SK-N-DZ (cell line): ENCODE results near the gene PLEKHG7.

ENCODE experiments used
- DNase-seq: peaks from one replicate; pipeline ENCODE4 v3.0.0-alpha.2; 2015; ENCODE audit warnings: low spot score

The PLEKHG7 gene

DNA sequence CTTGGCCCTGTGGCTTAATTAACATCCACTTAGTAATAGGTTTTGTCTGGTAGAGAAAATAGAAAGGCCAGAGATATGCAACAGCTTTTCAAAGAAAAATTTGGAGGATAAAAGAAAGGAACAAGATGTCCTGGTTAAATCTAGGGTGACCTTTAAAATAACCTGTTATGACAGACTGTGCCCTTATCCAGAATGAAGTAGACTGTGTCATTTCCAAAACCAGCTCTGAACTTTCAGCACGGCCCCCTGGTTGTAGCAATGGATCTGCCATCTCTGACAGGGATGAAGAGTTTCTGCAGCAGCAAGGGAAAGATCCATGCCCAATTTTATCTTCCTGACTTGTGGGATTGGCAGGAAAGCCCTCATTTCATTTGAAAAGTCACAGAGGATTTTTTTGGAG lies 5.1 kb downstream of the PLEKHG7 start:
- no peak for DNase-seq

- DNase-seq: no peak
These were observed 12.8 kb downstream of the PLEKHG7 start for GRCh38 chr12:92715625-92716024.

- no peak for DNase-seq
These were observed 14.4 kb downstream of the PLEKHG7 start for GRCh38 chr12:92717202-92717601.

- no peak for DNase-seq
These were observed 15.7 kb downstream of the PLEKHG7 start for GRCh38 chr12:92718483-92718990.

- no peak for DNase-seq
These were observed 16.9 kb downstream of the PLEKHG7 start for GRCh38 chr12:92719674-92720073.

DNA sequence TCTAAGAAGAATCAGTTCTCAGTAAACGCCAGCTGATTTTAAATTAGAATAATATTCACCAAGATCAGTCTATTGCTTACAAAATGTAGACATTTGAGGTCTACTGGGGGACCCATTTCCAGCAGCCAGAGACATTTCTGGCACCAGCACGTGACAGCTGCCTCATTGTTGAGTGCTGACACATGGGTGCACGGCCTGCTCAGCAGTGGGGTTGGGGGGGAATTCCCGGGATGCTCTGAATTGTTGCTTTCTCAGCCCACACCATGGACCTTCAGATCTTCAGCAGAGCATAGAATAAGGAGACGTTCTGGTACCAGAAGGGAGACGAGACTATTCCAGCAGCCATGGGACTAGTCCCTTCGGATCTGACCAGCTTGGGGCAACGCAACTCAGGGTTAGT lies 18.3 kb downstream of the PLEKHG7 start:
- DNase-seq: no peak

GRCh38 chr12:92721656-92722055 lies 18.9 kb downstream of the PLEKHG7 start:
- DNase-seq: no peak

DNA sequence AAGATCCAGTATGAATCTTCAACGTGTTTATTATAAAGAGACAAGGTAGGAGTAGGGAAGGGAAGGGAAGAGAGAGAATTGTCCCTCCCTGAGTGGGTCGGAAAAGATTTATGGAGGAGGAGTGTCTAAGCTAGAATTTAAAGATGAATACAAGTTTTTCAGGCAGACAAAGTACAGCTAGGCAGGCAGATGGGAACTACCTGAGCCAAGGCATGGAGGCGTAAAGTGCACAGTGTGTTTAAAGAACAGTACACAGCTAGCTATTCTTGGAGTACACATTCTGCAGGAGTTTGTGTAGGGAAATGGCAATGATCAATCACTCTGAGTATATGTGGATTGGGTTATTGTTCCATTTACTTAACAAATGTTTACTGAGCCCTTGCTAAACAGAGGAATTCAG lies 20.1 kb downstream of the PLEKHG7 start:
- DNase-seq: no peak

GRCh38 chr12:92726850-92727249 lies 24.1 kb downstream of the PLEKHG7 start:
- no peak for DNase-seq

GRCh38 chr12:92729773-92730305 lies 27.1 kb downstream of the PLEKHG7 start:
- no peak for DNase-seq

GRCh38 chr12:92730758-92731157 lies 28.0 kb downstream of the PLEKHG7 start:
- no peak for DNase-seq

GRCh38 chr12:92732216-92732615 lies 29.4 kb downstream of the PLEKHG7 start:
- DNase-seq: no peak

GRCh38 chr12:92732716-92733115 lies 29.9 kb downstream of the PLEKHG7 start:
- DNase-seq: no peak

- no peak for DNase-seq
These were observed 30.4 kb downstream of the PLEKHG7 start for GRCh38 chr12:92733181-92733580.

DNA sequence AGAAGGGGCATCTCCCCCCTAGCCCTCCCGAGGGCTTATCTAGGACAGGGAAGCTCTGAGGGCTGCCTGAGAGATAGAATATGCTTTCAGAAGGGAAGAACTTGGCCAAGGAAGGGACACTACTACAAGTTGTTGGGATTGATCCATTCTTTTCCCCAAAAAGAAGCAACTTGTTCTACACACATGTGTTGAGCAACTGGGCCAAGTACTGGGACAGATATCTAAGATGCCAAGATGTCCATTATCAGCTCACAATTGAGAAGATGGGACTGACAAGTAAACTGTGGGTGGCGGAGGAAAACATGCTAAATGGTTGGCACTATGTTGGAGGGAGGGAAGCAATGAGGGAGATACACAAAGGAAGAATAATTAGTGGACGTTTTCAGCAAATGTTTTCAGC lies 30.9 kb downstream of the PLEKHG7 start:
- no peak for DNase-seq

DNA sequence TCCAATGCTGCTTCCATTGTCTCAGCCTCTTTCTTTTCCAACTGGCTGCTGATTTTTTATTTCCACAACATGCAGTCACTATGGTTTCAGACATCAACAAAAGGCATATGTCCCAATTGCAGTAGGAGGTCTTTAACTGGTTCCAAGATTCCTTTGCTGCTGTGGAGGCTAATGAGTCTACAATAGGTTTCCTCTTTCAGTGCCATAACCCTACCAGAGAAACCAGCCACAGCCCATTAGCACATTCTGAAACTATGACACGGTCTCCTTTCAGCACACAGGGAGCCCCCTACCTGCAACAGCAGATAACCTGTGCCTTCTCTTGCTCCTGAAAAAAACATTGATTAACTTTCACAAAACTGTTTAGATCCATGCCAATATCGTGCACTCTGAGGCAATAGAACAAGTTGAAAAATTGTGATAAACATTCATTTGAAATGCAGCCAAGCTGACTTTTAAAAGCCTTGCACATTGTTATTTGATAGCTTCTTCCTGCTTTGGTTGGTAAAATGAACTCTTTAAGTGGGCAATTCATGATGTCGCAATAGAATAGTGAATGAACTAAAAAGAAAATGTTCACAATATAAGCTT lies 32.4 kb downstream of the PLEKHG7 start:
- DNase-seq: no peak

DNA sequence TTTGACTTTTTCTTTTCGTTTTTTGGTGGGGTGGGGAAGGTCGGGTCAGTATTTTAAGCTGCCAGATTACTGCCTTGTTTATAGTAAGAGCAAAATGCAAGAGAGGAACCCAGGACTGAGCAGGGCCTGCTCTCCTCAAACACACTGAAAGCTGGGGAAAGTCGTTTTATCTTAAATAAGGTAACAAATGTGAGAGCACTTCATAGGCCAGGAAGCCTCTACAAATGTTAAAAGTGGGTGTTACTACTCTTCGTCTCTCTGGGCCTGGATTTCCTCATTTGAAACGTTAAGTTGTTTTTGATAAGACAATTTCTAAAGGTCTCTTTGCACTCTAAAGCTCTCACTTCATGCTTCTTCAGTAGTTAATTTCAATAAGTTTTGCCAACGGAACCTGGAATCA lies 33.8 kb downstream of the PLEKHG7 start:
- no peak for DNase-seq

DNA sequence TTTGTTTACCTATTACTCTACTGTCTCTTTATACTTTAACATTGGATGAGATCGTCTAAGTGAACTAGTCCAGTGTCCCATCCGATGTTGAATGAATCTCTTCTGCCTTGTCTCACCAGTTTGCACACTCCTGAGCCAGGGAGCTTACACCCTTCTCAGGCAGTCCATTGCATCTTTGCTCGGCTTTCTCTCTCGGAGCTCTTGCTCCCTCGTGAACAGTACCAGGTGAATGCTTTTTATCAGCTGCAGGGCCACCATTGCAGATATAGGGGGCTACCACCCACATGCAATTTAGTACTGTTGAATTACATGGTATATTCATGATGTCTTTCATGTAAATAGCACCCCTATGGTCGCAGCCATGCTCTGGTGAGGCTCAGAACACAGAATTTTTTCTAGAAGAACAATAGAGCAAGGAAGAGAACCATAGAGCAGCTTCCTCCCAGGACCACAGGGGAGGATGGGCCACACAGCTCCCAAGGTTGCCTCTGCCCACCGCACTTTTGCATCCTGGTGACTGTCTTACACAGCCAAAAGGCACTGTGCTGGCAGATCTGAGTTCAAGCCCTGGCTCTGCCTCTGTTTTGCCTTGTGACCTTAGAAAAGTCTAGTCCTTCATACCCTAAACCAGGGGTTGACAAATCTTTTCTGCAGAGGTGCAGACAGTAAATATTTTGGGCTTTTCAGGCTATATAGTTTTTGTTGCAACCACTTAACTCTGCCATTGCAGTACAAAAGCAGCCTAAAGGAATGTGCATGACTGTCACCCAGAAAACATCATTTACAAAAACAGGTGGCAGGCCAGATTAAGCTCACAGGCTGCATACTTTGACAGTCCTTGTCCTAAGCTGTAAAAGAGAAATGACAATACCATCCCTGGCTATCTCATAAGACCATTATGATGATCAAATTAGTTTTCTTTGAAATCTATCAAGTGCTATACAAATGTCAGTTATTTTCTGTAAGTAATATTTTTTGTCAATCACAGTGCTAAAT lies 35.4 kb downstream of the PLEKHG7 start:
- no peak for DNase-seq

DNA sequence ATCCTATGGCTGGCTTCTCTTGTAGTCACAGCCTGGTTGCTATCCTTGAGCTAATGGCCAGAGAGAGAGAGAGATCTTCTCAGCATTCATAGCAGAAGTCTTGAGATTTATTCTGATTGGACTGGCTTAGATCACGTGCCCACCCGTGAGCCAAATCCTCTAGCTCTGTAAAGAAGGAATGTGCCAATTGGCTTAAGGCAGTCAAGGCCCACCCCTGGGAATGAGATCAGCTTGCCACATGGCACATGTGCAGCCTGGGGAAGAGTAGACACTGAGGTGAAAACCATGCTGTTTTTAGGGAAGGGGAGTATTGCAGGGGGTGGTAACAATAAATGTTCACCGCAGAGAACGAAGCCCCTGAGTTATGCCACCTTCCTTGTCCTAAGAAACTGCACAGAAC lies 36.3 kb downstream of the PLEKHG7 start:
- DNase-seq: peak; percentile 41

DNA sequence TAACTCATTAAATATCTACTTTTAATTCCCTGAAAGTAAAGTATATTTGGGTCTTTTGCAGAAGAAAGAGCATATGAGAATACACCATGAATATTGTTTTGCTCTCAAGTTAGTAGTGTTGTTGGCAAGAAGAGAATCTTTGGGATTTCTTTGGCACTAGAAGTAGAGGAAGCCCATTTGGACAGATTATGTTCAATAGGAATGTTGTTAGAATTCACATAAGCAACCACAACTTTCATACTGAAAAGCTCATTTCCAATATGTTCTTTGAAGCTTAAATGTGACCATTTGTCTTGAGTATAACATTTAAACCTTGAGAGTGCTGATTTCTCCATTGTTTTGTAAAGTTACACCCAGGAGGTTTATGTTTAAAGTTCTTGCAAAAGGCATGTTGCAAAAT lies 37.6 kb downstream of the PLEKHG7 start:
- no peak for DNase-seq

- DNase-seq: no peak
These were observed 40.2 kb downstream of the PLEKHG7 start for GRCh38 chr12:92743026-92743425.

GRCh38 chr12:92745856-92746550 lies 43.2 kb downstream of the PLEKHG7 start:
- DNase-seq: no peak
